PFSK-1 (cell line): ENCODE data around the gene FMO2.

Experiments used
- POLR2AphosphoS5 ChIP-seq: IDR thresholded peaks from 2 replicates; pipeline ENCODE4 v1.6.1; 2012; ENCODE audit warnings: low read depth, mild to moderate bottlenecking, control low read depth, low read length, moderate library complexity
- SIN3A ChIP-seq: IDR thresholded peaks from 2 replicates; pipeline ENCODE4 v1.6.1; 2012; ENCODE audit warnings: mild to moderate bottlenecking, low read length, moderate library complexity, borderline replicate concordance; ENCODE audit not compliant: insufficient read depth
- TAF1 ChIP-seq: IDR thresholded peaks from 2 replicates; pipeline ENCODE4 v1.6.1; 2012; ENCODE audit warnings: low read length, control low read depth, borderline replicate concordance; ENCODE audit not compliant: insufficient read depth
- TF ChIP-seq, protein P1 (sequence below), 2 experiments: IDR thresholded peaks; 2 replicates each; pipeline versions ENCODE4 v1.6.1 to v1.8.0; 2011 to 2012; ENCODE audit warnings: low read depth in 2 of 2, low read length in 2 of 2, control low read depth in 1 of 2, inconsistent platforms in 1 of 2, mild to moderate bottlenecking in 1 of 2, moderate library complexity in 1 of 2; ENCODE audit not compliant: insufficient read depth in 1 of 2

DNA sequence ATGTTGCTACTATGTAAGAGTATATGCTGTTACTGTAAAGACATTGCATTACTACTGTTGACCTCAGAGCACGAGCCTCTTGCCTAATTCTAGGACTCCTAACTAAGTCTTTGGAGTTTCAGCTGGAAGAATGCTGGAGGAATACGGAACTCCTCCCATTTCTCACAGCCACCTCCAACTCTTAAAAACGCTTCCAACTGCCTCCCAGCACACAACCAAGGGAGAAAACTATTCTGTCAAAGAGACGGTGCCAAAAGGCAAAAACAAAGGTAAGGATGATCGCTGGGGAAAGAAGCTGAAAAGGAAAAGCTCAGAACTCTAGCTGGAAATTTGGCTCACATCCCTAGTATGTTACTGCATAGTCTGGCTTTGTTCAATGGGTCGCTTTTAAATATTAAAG, at the start of gene FMO2:
- no peak for TF ChIP-seq SIN3A
- no peak for TF ChIP-seq TAF1
- no peak for TF ChIP-seq POLR2AphosphoS5
- TF ChIP-seq, protein P1, sequence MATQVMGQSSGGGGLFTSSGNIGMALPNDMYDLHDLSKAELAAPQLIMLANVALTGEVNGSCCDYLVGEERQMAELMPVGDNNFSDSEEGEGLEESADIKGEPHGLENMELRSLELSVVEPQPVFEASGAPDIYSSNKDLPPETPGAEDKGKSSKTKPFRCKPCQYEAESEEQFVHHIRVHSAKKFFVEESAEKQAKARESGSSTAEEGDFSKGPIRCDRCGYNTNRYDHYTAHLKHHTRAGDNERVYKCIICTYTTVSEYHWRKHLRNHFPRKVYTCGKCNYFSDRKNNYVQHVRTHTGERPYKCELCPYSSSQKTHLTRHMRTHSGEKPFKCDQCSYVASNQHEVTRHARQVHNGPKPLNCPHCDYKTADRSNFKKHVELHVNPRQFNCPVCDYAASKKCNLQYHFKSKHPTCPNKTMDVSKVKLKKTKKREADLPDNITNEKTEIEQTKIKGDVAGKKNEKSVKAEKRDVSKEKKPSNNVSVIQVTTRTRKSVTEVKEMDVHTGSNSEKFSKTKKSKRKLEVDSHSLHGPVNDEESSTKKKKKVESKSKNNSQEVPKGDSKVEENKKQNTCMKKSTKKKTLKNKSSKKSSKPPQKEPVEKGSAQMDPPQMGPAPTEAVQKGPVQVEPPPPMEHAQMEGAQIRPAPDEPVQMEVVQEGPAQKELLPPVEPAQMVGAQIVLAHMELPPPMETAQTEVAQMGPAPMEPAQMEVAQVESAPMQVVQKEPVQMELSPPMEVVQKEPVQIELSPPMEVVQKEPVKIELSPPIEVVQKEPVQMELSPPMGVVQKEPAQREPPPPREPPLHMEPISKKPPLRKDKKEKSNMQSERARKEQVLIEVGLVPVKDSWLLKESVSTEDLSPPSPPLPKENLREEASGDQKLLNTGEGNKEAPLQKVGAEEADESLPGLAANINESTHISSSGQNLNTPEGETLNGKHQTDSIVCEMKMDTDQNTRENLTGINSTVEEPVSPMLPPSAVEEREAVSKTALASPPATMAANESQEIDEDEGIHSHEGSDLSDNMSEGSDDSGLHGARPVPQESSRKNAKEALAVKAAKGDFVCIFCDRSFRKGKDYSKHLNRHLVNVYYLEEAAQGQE (IDR thresholded peaks at IDR 0.05; ENCODE audit: insufficient read depth in 1 of 2, low read depth in 2 of 2, low read length in 2 of 2) = no peak
